HK-2 (cell line): ENCODE results near the gene XKR8.
"Not testable (repeated sequence)": the region's sequence is repeated elsewhere in the genome, so short reads cannot be mapped to it uniquely, and the experiment has no call there.

Experiments used
- DNase-seq: peaks from one replicate; pipeline ENCODE4 v3.0.0-alpha.2; 2018; ENCODE audit not compliant: unreplicated experiment

XKR8 gene

GRCh38 chr1:27992276-27992675 lies 32.5 kb downstream of the XKR8 start:
- DNase-seq: no peak

GRCh38 chr1:27993241-27993640 lies 33.5 kb downstream of the XKR8 start:
- no peak for DNase-seq

GRCh38 chr1:27994060-27994459 lies 34.3 kb downstream of the XKR8 start:
- no peak for DNase-seq

- not testable (repeated sequence) for DNase-seq
Observed at GRCh38 chr1:27994526-27994925, 34.8 kb downstream of the XKR8 start.

GRCh38 chr1:27999055-27999454 lies 39.3 kb downstream of the XKR8 start:
- no peak for DNase-seq

GRCh38 chr1:28002600-28002999 lies 42.8 kb downstream of the XKR8 start:
- DNase-seq: no peak

GRCh38 chr1:28003117-28003516 lies 43.3 kb downstream of the XKR8 start:
- not testable (repeated sequence) for DNase-seq

- DNase-seq: no peak
Observed at GRCh38 chr1:28010969-28011368, 51.2 kb downstream of the XKR8 start.
